ENCODE measurements around the gene SHANK1.

SHANK1 gene

DNA sequence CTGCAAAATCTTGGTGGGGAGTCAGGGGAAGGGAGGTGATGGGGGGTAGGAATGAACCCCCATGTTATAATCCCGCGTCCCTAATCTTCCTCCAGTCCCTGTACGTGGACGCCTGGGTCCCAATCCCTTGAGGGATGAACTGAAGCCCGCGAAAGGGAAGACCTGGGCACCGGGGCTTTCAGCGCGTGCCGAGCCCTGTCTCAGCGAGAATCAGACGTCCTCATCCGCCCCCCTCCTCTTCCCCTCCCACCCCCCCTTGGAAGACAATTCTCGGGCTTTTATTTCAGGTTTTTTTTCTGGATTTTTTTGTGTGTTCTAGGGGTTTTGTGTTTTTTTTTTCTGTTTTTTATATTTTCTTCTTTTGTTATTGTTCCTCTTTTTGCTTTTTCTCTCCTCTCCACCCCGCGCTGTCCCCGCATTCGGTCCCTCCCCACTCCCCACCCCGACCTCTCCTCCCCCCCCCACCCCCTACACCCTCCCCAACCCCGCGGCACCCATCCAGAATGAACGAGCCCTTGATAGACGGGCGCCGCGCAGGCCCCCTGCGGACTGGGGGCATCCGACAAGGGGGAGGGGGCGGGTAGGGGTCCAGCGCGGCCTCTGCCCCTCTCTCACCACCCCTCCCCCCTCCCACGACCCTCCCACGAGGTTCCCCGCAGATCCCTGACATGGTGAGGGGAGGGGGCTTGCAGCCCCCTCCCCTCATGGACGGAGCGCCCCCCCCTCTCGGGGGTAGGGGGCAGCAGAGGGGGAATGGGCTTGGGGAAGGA is 60.1 kb downstream of the SHANK1 start:
- Histone ChIP-seq H3K36me3 (ENCODE audit: control insufficient read depth in 2 of 2, insufficient read depth in 1 of 2, low read length in 2 of 2) (no peaks in the 10 kb centered on the region), H3K9me3 (ENCODE audit: control insufficient read depth, insufficient read depth, low read depth, low read length) (no peaks in the 10 kb centered on the region), H3K4me3 (ENCODE audit: low read depth, low read length) (peak overlapping the region; percentile 42), H3K27ac (ENCODE audit: extremely low read depth, low read depth, low read length) (no peak overlapping the region), H3K4me1 (ENCODE audit: control insufficient read depth, insufficient read depth, low read length) (peaks cover 5% of the 10 kb centered on the region)
- POLR2A ChIA-PET = interaction anchor here (0.6 to 0.7 kb wide), 4 partner anchors 10 to 306 kb away, joined by 3 to 12 read pairs (median 3); no protein-coding TSS in a partner anchor
- CTCF ChIA-PET = interaction anchor here (1.4 kb wide), 2 partner anchors 11 to 121 kb away, joined by 3 to 9 read pairs; no protein-coding TSS in a partner anchor
- TF ChIP-seq ZNF311 (tag by site-specific recombination; IDR thresholded peaks at IDR 0.05; ENCODE audit: borderline replicate concordance) (no peak), ZNF223 (tag by site-specific recombination; IDR thresholded peaks at IDR 0.05) (no peak), ZNF747 (tag by site-specific recombination; IDR thresholded peaks at IDR 0.05) (no peak), ZNF350 (tag by site-specific recombination; IDR thresholded peaks at IDR 0.05) (no peak), ZNF211 (tag by site-specific recombination; IDR thresholded peaks at IDR 0.05; ENCODE audit: low read depth) (no peak), KLF9 (tag by site-specific recombination; IDR thresholded peaks at IDR 0.05; ENCODE audit: low read depth) (no peak), ZNF202 (tag by site-specific recombination; IDR thresholded peaks at IDR 0.05; ENCODE audit: borderline replicate concordance) (no peak), ZNF776 (tag by site-specific recombination; IDR thresholded peaks at IDR 0.05; ENCODE audit: borderline replicate concordance) (no peak), TRIM28 (IDR thresholded peaks at IDR 0.05; ENCODE audit: borderline replicate concordance, low read length) (no peak)
- TF ChIP-seq, protein P1, sequence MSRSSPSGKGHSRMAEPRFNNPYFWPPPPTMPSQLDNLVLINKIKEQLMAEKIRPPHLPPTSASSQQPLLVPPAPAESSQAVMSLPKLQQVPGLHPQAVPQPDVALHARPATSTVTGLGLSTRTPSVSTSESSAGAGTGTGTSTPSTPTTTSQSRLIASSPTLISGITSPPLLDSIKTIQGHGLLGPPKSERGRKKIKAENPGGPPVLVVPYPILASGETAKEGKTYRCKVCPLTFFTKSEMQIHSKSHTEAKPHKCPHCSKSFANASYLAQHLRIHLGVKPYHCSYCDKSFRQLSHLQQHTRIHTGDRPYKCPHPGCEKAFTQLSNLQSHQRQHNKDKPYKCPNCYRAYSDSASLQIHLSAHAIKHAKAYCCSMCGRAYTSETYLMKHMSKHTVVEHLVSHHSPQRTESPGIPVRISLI (tag by site-specific recombination; IDR thresholded peaks at IDR 0.05) = no peak
- TF ChIP-seq, protein P2, sequence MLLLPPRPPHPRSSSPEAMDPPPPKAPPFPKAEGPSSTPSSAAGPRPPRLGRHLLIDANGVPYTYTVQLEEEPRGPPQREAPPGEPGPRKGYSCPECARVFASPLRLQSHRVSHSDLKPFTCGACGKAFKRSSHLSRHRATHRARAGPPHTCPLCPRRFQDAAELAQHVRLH (tag by site-specific recombination; IDR thresholded peaks at IDR 0.05) = no peak
- TF ChIP-seq, protein P3, sequence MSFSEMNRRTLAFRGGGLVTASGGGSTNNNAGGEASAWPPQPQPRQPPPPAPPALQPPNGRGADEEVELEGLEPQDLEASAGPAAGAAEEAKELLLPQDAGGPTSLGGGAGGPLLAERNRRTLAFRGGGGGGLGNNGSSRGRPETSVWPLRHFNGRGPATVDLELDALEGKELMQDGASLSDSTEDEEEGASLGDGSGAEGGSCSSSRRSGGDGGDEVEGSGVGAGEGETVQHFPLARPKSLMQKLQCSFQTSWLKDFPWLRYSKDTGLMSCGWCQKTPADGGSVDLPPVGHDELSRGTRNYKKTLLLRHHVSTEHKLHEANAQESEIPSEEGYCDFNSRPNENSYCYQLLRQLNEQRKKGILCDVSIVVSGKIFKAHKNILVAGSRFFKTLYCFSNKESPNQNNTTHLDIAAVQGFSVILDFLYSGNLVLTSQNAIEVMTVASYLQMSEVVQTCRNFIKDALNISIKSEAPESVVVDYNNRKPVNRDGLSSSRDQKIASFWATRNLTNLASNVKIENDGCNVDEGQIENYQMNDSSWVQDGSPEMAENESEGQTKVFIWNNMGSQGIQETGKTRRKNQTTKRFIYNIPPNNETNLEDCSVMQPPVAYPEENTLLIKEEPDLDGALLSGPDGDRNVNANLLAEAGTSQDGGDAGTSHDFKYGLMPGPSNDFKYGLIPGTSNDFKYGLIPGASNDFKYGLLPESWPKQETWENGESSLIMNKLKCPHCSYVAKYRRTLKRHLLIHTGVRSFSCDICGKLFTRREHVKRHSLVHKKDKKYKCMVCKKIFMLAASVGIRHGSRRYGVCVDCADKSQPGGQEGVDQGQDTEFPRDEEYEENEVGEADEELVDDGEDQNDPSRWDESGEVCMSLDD (tag by site-specific recombination; IDR thresholded peaks at IDR 0.05) = no peak

DNA sequence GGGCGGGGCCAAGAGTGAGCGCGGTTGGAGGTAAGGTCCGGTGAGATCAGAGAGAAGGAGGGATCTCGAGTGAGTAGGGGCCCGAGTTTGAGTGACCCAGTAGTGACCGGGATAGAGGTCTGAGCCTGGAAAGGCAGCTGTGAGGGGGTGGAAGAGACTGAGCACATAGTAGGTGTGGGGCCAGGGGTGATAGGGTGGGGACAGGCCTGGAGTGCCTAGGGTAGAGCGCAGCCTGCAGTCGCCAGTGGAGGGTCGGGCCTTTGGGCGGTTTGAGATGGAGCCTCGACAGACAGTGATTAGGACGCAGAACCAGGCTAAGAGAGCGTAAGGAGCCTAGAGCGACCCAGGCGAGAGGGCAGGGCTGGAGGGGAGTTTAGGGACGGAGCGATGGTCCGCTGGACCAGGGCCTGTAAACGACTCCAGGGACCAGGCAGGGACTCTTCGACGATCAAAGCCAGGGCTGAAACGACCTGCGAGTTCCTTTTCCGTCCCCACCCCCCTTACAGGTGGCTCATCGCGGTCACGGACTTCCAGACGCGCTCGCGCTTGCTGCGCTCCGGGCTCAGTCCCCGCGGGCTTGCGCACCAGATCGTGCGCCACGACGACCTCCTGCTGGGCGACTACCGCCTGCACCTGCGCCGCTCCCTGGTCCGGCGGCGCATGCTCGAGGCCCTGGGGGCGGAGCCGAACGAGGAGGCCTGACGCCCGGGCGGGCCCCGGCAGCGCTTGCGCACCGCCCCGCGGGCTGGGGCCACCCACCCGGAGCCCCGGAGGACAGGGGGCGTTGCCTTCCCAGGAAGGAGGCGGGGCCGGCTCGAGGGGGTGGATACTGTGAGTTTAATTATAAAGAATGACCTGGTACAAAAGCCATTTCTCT is 60.9 kb downstream of the SHANK1 start:
- Histone ChIP-seq H3K9me3 (ENCODE audit: control insufficient read depth, insufficient read depth, low read depth, low read length) (no peaks in the 10 kb centered on the region), H3K4me3 (ENCODE audit: low read depth, low read length) (peak overlapping the region; percentile 59), H3K27ac (ENCODE audit: extremely low read depth, low read depth, low read length) (peak overlapping the region; percentile 97), H3K4me1 (ENCODE audit: control insufficient read depth, insufficient read depth, low read length) (peaks cover 5% of the 10 kb centered on the region), H3K36me3 (ENCODE audit: control insufficient read depth in 2 of 2, insufficient read depth in 1 of 2, low read length in 2 of 2) (no peaks in the 10 kb centered on the region)
- CTCF ChIA-PET = no interaction called here
- POLR2A ChIA-PET = interaction anchor here (0.6 to 1.4 kb wide), 13 partner anchors 9 to 730 kb away, joined by 3 to 8 read pairs (median 4); partner anchors contain the start of genes ATF5 and JOSD2
- TF ChIP-seq, protein P4, sequence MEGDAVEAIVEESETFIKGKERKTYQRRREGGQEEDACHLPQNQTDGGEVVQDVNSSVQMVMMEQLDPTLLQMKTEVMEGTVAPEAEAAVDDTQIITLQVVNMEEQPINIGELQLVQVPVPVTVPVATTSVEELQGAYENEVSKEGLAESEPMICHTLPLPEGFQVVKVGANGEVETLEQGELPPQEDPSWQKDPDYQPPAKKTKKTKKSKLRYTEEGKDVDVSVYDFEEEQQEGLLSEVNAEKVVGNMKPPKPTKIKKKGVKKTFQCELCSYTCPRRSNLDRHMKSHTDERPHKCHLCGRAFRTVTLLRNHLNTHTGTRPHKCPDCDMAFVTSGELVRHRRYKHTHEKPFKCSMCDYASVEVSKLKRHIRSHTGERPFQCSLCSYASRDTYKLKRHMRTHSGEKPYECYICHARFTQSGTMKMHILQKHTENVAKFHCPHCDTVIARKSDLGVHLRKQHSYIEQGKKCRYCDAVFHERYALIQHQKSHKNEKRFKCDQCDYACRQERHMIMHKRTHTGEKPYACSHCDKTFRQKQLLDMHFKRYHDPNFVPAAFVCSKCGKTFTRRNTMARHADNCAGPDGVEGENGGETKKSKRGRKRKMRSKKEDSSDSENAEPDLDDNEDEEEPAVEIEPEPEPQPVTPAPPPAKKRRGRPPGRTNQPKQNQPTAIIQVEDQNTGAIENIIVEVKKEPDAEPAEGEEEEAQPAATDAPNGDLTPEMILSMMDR (tag by site-specific recombination; IDR thresholded peaks at IDR 0.05) = peak; percentile 61
- peak; percentile 69; the same call in 1 of the 2 replicates for TF ChIP-seq ZNF24 (tag by site-specific recombination; IDR thresholded peaks at IDR 0.05)
- no peak for TF ChIP-seq ZNF514 (tag by site-specific recombination; IDR thresholded peaks at IDR 0.05)
- peak; percentile 82; the same call in 1 of the 2 replicates for TF ChIP-seq GLI4 (tag by site-specific recombination; IDR thresholded peaks at IDR 0.05)
- TF ChIP-seq, protein P5, sequence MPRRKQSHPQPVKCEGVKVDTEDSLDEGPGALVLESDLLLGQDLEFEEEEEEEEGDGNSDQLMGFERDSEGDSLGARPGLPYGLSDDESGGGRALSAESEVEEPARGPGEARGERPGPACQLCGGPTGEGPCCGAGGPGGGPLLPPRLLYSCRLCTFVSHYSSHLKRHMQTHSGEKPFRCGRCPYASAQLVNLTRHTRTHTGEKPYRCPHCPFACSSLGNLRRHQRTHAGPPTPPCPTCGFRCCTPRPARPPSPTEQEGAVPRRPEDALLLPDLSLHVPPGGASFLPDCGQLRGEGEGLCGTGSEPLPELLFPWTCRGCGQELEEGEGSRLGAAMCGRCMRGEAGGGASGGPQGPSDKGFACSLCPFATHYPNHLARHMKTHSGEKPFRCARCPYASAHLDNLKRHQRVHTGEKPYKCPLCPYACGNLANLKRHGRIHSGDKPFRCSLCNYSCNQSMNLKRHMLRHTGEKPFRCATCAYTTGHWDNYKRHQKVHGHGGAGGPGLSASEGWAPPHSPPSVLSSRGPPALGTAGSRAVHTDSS (tag by site-specific recombination; IDR thresholded peaks at IDR 0.05) = no peak
- TF ChIP-seq, protein P6, sequence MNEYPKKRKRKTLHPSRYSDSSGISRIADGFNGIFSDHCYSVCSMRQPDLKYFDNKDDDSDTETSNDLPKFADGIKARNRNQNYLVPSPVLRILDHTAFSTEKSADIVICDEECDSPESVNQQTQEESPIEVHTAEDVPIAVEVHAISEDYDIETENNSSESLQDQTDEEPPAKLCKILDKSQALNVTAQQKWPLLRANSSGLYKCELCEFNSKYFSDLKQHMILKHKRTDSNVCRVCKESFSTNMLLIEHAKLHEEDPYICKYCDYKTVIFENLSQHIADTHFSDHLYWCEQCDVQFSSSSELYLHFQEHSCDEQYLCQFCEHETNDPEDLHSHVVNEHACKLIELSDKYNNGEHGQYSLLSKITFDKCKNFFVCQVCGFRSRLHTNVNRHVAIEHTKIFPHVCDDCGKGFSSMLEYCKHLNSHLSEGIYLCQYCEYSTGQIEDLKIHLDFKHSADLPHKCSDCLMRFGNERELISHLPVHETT (tag by site-specific recombination; IDR thresholded peaks at IDR 0.05) = peak; percentile 77
- TF ChIP-seq ZNF670 (tag by site-specific recombination; IDR thresholded peaks at IDR 0.05; ENCODE audit: low read depth) = no peak
- TF ChIP-seq ZNF792 (tag by site-specific recombination; IDR thresholded peaks at IDR 0.05) = peak; percentile 78; the same call in 1 of the 2 replicates
- peak; percentile 95 for TF ChIP-seq BCL11B (tag by site-specific recombination; IDR thresholded peaks at IDR 0.05; ENCODE audit: low read depth)
